HEK293T (cell line): ENCODE measurements around the gene VCX.

Source experiments
- CTCF ChIA-PET: fragments of 350-600 bp; formaldehyde crosslinking; extraction: SDS; loops from one replicate; lab custom pipeline; 2021; ENCODE audit warnings: antibody characterized with exemption, inconsistent platforms; lab: Yijun Ruan, JAX
- POLR2A ChIA-PET: fragments of 350-600 bp; formaldehyde crosslinking; extraction: SDS; loops from one replicate; lab custom pipeline; 2020; ENCODE audit warnings: antibody characterized with exemption, inconsistent platforms; lab: Yijun Ruan, JAX
- DNase-seq: peaks from one replicate; pipeline ENCODE4 v3.0.0; 2012; ENCODE audit warnings: mixed read lengths; ENCODE audit errors: extremely low spot score
- ARNT ChIP-seq: fragments of 450-650 bp; IDR thresholded peaks from 2 replicates; pipeline ENCODE4 v1.6.1; 2017; ENCODE audit warnings: mild to moderate bottlenecking
- BHLHE40 ChIP-seq: fragments of 450-650 bp; IDR thresholded peaks from 2 replicates; pipeline ENCODE4 v1.6.1; 2016; ENCODE audit warnings: mild to moderate bottlenecking, moderate library complexity, borderline replicate concordance
- CTBP1 ChIP-seq: fragments of 450-650 bp; IDR thresholded peaks from 2 replicates; pipeline ENCODE4 v1.6.1; 2016; ENCODE audit warnings: borderline replicate concordance
- ELF4 ChIP-seq: fragments of 450-650 bp; IDR thresholded peaks from 2 replicates; pipeline ENCODE4 v1.6.1; 2017; ENCODE audit warnings: antibody characterized with exemption
- FOXA1 ChIP-seq: fragments of 450-650 bp; IDR thresholded peaks from 2 replicates; pipeline ENCODE4 v1.6.1; 2016; ENCODE audit warnings: mild to moderate bottlenecking
- FOXK2 ChIP-seq: fragments of 450-650 bp; IDR thresholded peaks from 2 replicates; pipeline ENCODE4 v1.6.1; 2016; ENCODE audit warnings: mild to moderate bottlenecking
- FOXM1 ChIP-seq: fragments of 450-650 bp; IDR thresholded peaks from 2 replicates; pipeline ENCODE4 v1.6.1; 2017; ENCODE audit warnings: mild to moderate bottlenecking, borderline replicate concordance
- HDGF ChIP-seq: fragments of 450-650 bp; IDR thresholded peaks from 2 replicates; pipeline ENCODE4 v1.6.1; 2017; ENCODE audit warnings: antibody characterized with exemption, borderline replicate concordance
- L3MBTL2 ChIP-seq: fragments of 450-650 bp; conservative IDR thresholded peaks from 2 replicates; pipeline ENCODE4 v1.6.1; 2016; ENCODE audit warnings: mild to moderate bottlenecking
- LEF1 ChIP-seq: fragments of 450-650 bp; IDR thresholded peaks from 2 replicates; pipeline ENCODE4 v1.6.1; 2017; ENCODE audit warnings: mild to moderate bottlenecking, borderline replicate concordance
- NFRKB ChIP-seq: fragments of 450-650 bp; IDR thresholded peaks from 2 replicates; pipeline ENCODE4 v1.6.1; 2016; ENCODE audit warnings: mild to moderate bottlenecking, moderate library complexity
- PKNOX1 ChIP-seq: fragments of 450-650 bp; IDR thresholded peaks from 2 replicates; pipeline ENCODE4 v1.6.1; 2016
- SP1 ChIP-seq: fragments of 450-650 bp; IDR thresholded peaks from 2 replicates; pipeline ENCODE4 v1.6.1; 2017
- SUZ12 ChIP-seq: fragments of 450-650 bp; IDR thresholded peaks from 2 replicates; pipeline ENCODE4 v1.6.1; 2016; ENCODE audit warnings: mild to moderate bottlenecking
- TARDBP ChIP-seq: fragments of 450-650 bp; IDR thresholded peaks from 2 replicates; pipeline ENCODE4 v1.6.1; 2016
- ZNF384 ChIP-seq: fragments of 450-650 bp; IDR thresholded peaks from 2 replicates; pipeline ENCODE4 v1.6.1; 2016

Gene VCX

DNA sequence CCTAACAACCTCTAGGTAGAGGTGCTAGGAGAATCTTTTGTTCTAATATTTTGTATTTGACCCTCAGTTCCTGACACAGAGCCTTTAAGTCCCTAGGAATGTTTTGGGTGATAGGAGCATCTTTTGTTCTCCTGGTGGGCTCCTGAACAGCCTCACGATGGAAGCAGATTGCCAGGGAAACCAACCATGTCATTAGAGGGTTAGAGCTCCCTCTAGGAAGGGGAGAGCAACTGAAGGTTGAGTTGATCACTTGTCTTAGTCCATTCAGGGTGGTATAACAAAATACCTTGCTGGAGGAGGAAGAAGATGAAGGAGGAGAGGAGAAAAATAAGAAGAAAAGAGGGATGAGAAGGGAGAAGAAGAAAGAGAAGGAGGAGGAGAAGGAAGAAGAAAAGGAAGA lies 9.2 kb downstream of the VCX start:
- CTCF ChIA-PET, result interaction anchor here (0.7 kb wide), 1 partner anchor 12 kb away, joined by 5 read pairs; no protein-coding TSS in a partner anchor
- TF ChIP-seq ELF4 (no peak), HDGF (no peak), BHLHE40 (no peak), NFRKB (no peak), SUZ12 (no peak), SP1 (no peak), ARNT (no peak), LEF1 (no peak), CTBP1 (no peak), FOXA1 (no peak)
- POLR2A ChIA-PET, result no interaction called here
- no peak for DNase-seq

GRCh38 chrX:7872042-7872441 lies 29.1 kb downstream of the VCX start:
- CTCF ChIA-PET, result no interaction called here

GRCh38 chrX:7876957-7877356 lies 34.0 kb downstream of the VCX start:
- TF ChIP-seq L3MBTL2, result no peak
- TF ChIP-seq FOXK2, result no peak
- no peak for TF ChIP-seq PKNOX1
- ChIA-PET CTCF (no interaction called here), POLR2A (no interaction called here)
- no peak for DNase-seq

More at GRCh38 chrX:7872042-7872441, 29.1 kb downstream of the VCX start:
- no peak for TF ChIP-seq BHLHE40
- no peak for TF ChIP-seq L3MBTL2
- no peak for TF ChIP-seq TARDBP
- TF ChIP-seq SUZ12, result no peak
- DNase-seq, result no peak
- POLR2A ChIA-PET, result no interaction called here

DNA sequence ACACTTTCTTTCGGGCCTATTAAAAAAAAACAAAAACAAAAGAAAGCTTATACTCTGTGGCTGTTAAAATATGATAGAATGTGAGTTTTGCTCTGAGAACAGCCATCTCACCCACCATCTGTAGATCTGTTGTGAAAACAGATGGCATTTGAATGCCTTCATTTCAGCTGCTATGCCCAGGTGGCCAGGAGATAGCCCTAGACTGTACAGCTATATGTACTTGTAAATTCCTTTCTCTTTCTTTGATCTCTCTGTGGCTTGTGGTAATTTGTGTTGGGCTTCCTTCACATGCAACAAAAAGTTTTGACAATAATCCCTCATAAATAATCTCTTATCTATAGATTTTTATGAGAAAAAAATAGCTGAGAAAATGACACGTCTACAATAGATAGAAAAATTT lies 46.2 kb downstream of the VCX start:
- ChIA-PET POLR2A (no interaction called here), CTCF (no interaction called here)
- TF ChIP-seq PKNOX1, result no peak
- TF ChIP-seq FOXA1, result no peak
- TF ChIP-seq ZNF384, result no peak
- TF ChIP-seq CTBP1, result no peak
- no peak for TF ChIP-seq L3MBTL2
- no peak for TF ChIP-seq ARNT
- DNase-seq, result no peak

GRCh38 chrX:7889680-7890079 lies 46.7 kb downstream of the VCX start:
- DNase-seq, result no peak
- POLR2A ChIA-PET, result no interaction called here
- CTCF ChIA-PET, result no interaction called here
- TF ChIP-seq CTBP1, result no peak

GRCh38 chrX:7891928-7892327 lies 49.0 kb downstream of the VCX start:
- CTCF ChIA-PET, result no interaction called here
- POLR2A ChIA-PET, result no interaction called here
- TF ChIP-seq FOXA1 (no peak), FOXK2 (no peak), BHLHE40 (no peak), NFRKB (no peak), ARNT (no peak), LEF1 (no peak), CTBP1 (no peak), SP1 (no peak), ELF4 (no peak), SUZ12 (no peak), FOXM1 (no peak), PKNOX1 (no peak), TARDBP (no peak), HDGF (no peak), L3MBTL2 (no peak), ZNF384 (no peak)
- DNase-seq, result no peak
